ENCODE results near the gene TUBB1. TPM values are rescaled to one million over a fixed set of nuclear protein-coding genes. Genes with fewer than 3 reads are reported as not detected.

TUBB1 gene
- polyA plus RNA-seq, 1 experiment: not detected

- Histone ChIP-seq H3K27ac (ENCODE audit: low read depth, low read length) (no peak overlapping the region), H3K27me3 (ENCODE audit: control insufficient read depth, insufficient read depth, low read length) (no peaks in the 10 kb centered on the region), H3K9me3 (ENCODE audit: control insufficient read depth, insufficient read depth, low read length) (no peaks in the 10 kb centered on the region; the same call in 1 of the 2 replicates), H3K4me3 (ENCODE audit: low read depth, low read length) (peak overlapping the region; percentile 70)
- DNase-seq (ENCODE audit: low read depth, low spot score): no peak
- POLR2A ChIA-PET: no interaction called here
- CTCF ChIA-PET: no interaction called here
- TF ChIP-seq, protein P1, sequence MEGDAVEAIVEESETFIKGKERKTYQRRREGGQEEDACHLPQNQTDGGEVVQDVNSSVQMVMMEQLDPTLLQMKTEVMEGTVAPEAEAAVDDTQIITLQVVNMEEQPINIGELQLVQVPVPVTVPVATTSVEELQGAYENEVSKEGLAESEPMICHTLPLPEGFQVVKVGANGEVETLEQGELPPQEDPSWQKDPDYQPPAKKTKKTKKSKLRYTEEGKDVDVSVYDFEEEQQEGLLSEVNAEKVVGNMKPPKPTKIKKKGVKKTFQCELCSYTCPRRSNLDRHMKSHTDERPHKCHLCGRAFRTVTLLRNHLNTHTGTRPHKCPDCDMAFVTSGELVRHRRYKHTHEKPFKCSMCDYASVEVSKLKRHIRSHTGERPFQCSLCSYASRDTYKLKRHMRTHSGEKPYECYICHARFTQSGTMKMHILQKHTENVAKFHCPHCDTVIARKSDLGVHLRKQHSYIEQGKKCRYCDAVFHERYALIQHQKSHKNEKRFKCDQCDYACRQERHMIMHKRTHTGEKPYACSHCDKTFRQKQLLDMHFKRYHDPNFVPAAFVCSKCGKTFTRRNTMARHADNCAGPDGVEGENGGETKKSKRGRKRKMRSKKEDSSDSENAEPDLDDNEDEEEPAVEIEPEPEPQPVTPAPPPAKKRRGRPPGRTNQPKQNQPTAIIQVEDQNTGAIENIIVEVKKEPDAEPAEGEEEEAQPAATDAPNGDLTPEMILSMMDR (IDR thresholded peaks at IDR 0.05; ENCODE audit: low read depth, low read length): no peak
These were observed 13.6 kb upstream of the TUBB1 start for GRCh38 chr20:59005523-59006166.

DNA sequence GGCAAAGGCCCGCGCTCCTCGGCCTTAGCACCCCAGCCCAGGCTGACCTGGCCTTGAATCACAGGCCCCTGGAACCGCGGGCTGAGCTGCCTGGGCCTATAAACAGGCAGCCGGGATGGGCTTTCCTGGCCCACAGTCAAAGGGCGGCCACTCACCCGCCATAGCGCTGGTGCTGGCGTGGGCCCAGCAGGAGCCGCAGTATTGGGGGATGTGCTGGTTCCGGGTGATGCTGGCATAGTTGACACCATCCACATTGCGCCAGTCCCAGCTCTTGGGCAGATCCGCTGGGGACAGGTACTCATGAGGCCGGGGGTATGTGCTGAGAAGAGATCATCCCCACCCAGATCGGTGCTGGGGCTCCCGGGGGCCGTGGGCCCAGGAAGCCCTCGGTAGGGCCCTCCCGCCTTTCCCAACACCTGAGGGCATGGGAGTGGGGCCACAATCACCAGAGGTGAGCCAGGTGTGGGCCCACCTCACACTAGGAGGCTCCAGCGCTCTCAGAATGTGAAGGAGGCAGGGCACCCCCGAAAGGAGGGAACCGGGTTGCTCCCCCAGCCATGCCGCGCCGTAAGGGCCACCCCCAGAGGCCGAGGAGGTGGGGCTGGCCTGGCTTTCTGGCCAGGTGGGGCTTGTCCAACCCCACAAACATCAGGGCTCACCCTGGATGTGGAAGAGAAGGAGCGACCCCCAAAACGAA, 12.9 kb upstream of the TUBB1 start:
- CTCF ChIA-PET: no interaction called here
- DNase-seq (ENCODE audit: low read depth, low spot score): no peak

GRCh38 chr20:59006864-59007664, 12.2 kb upstream of the TUBB1 start, which contains the start of gene CTSZ:
TSS of gene CTSZ (minus strand) at chr20:59007254. CDS start at chr20:59007128, 126 bp downstream.
- Histone ChIP-seq H3K4me3 (ENCODE audit: low read depth, low read length) (peak within 1 kb of the TSS; percentile 70), H3K9me3 (ENCODE audit: control insufficient read depth, insufficient read depth, low read length) (no peaks in the 10 kb centered on the region; the same call in 1 of the 2 replicates), H3K27me3 (ENCODE audit: control insufficient read depth, insufficient read depth, low read length) (no peaks in the 10 kb centered on the region), H3K27ac (ENCODE audit: low read depth, low read length) (no peak within 1 kb of the TSS)
- CTCF ChIA-PET: no interaction called here
- TF ChIP-seq, protein P1 (IDR thresholded peaks at IDR 0.05; ENCODE audit: low read depth, low read length): no peak
- POLR2A ChIA-PET: no interaction called here
- DNase-seq (ENCODE audit: low read depth, low spot score): no peak

More for the DNA sequence above, 12.9 kb upstream of the TUBB1 start:
- Histone ChIP-seq H3K27me3 (ENCODE audit: control insufficient read depth, insufficient read depth, low read length) (no peaks in the 10 kb centered on the region), H3K9me3 (ENCODE audit: control insufficient read depth, insufficient read depth, low read length) (no peaks in the 10 kb centered on the region; the same call in 1 of the 2 replicates), H3K4me3 (ENCODE audit: low read depth, low read length) (peak overlapping the region; percentile 70), H3K27ac (ENCODE audit: low read depth, low read length) (no peak overlapping the region)
- TF ChIP-seq, protein P1 (IDR thresholded peaks at IDR 0.05; ENCODE audit: low read depth, low read length): no peak
- POLR2A ChIA-PET: no interaction called here

GRCh38 chr20:59007665-59008511, 11.3 kb upstream of the TUBB1 start:
- Histone ChIP-seq H3K27ac (ENCODE audit: low read depth, low read length) (no peak overlapping the region), H3K4me3 (ENCODE audit: low read depth, low read length) (no peak overlapping the region; the same call in 1 of the 2 replicates), H3K9me3 (ENCODE audit: control insufficient read depth, insufficient read depth, low read length) (no peaks in the 10 kb centered on the region; the same call in 1 of the 2 replicates), H3K27me3 (ENCODE audit: control insufficient read depth, insufficient read depth, low read length) (no peaks in the 10 kb centered on the region)
- POLR2A ChIA-PET: interaction anchor here (1.0 kb wide), 1 partner anchor 24 kb away, joined by 4 read pairs; the partner anchor contains the start of gene ATP5F1E
- TF ChIP-seq, protein P1 (IDR thresholded peaks at IDR 0.05; ENCODE audit: low read depth, low read length): no peak
- no peak for DNase-seq (ENCODE audit: low read depth, low spot score)
- CTCF ChIA-PET: no interaction called here
